Astrocyte (in vitro differentiated cells and primary cell): ENCODE results near the gene DBP. TPM values are rescaled to one million over a fixed set of nuclear protein-coding genes. Genes with fewer than 3 reads are reported as not detected.

ENCODE experiments used
- DNase-seq: peaks from one replicate; pipeline ENCODE4 v3.0.0-alpha.2; 2010; ENCODE audit warnings: low read depth
- FAIRE-seq: peaks from 2 replicates; lab custom pipeline; 2011; peaks lifted over from hg19 to GRCh38; lab: Jason Lieb, UNC
- H2AFZ ChIP-seq: 2 replicates; pipeline ENCODE4 v1.6.0; 2012; ENCODE audit warnings: low read depth, low read length, inconsistent platforms
- H3K27ac ChIP-seq: 2 replicates; pipeline ENCODE4 v1.5.1; 2011; ENCODE audit warnings: low read depth, low read length, inconsistent platforms
- H3K27me3 ChIP-seq: 2 replicates; pipeline ENCODE4 v1.6.0; 2011; ENCODE audit warnings: low read length, inconsistent platforms; ENCODE audit not compliant: insufficient read depth
- H3K36me3 ChIP-seq: 2 replicates; pipeline ENCODE4 v1.5.1; 2011; ENCODE audit warnings: low read length, inconsistent platforms; ENCODE audit not compliant: insufficient read depth
- H3K4me1 ChIP-seq: 2 replicates; pipeline ENCODE4 v1.5.1; 2011; ENCODE audit warnings: low read length, inconsistent platforms; ENCODE audit not compliant: insufficient read depth
- H3K4me2 ChIP-seq: 2 replicates; pipeline ENCODE4 v1.6.0; 2012; ENCODE audit warnings: low read length, inconsistent platforms
- H3K4me3 ChIP-seq: 2 replicates; pipeline ENCODE4 v1.5.1; 2011; ENCODE audit warnings: low read depth, mild to moderate bottlenecking, low read length, inconsistent platforms; ENCODE audit not compliant: insufficient read depth
- H3K79me2 ChIP-seq: 2 replicates; pipeline ENCODE4 v1.6.0; 2012; ENCODE audit warnings: mild to moderate bottlenecking, low read length, inconsistent platforms; ENCODE audit not compliant: insufficient read depth
- H3K9ac ChIP-seq: 2 replicates; pipeline ENCODE4 v1.6.0; 2012; ENCODE audit warnings: mild to moderate bottlenecking, low read length, inconsistent platforms
- H3K9me3 ChIP-seq: 2 replicates; pipeline ENCODE4 v1.5.1; 2012; ENCODE audit warnings: low read depth, mild to moderate bottlenecking, low read length, inconsistent platforms; ENCODE audit not compliant: insufficient read depth
- H4K20me1 ChIP-seq: 2 replicates; pipeline ENCODE4 v1.6.0; 2012; ENCODE audit warnings: low read length, inconsistent platforms; ENCODE audit not compliant: insufficient read depth
- H3K27ac Mint-ChIP-seq: one replicate; pipeline ENCODE4 v1.8.0; 2021; ENCODE audit warnings: mild to moderate bottlenecking, mixed read lengths; ENCODE audit not compliant: unreplicated experiment
- H3K27me3 Mint-ChIP-seq: one replicate; pipeline ENCODE4 v1.8.0; 2021; ENCODE audit warnings: low read depth, mixed read lengths; ENCODE audit not compliant: unreplicated experiment
- H3K36me3 Mint-ChIP-seq: one replicate; pipeline ENCODE4 v1.8.0; 2021; ENCODE audit warnings: low read depth, mixed read lengths; ENCODE audit not compliant: unreplicated experiment
- H3K4me1 Mint-ChIP-seq: one replicate; pipeline ENCODE4 v1.8.0; 2021; ENCODE audit warnings: low read depth, mixed read lengths; ENCODE audit not compliant: unreplicated experiment
- H3K4me3 Mint-ChIP-seq: one replicate; pipeline ENCODE4 v1.8.0; 2021; ENCODE audit warnings: mild to moderate bottlenecking, moderate library complexity, mixed read lengths; ENCODE audit not compliant: unreplicated experiment
- H3K9me3 Mint-ChIP-seq: one replicate; pipeline ENCODE4 v1.8.0; 2021; ENCODE audit warnings: mild to moderate bottlenecking, mixed read lengths; ENCODE audit not compliant: unreplicated experiment
- EZH2 ChIP-seq: IDR thresholded peaks from 2 replicates; pipeline ENCODE4 v1.6.1; 2012; ENCODE audit warnings: mild to moderate bottlenecking, low read length, inconsistent platforms; ENCODE audit not compliant: insufficient read depth
- total RNA-seq: library from RNA; stranded (reverse); gene quantifications from 2 replicates; pipeline ENCODE4 v1.2.1, GENCODE V29; 2021
- TF ChIP-seq, protein P1 (sequence below): IDR thresholded peaks from 2 replicates; pipeline ENCODE4 v1.5.1; 2011; ENCODE audit warnings: low read depth, mild to moderate bottlenecking, inconsistent platforms, low read length, moderate library complexity; ENCODE audit not compliant: insufficient read depth

Gene DBP
- total RNA-seq, 1 donor from 2014 or later: 1.2 TPM

DNA sequence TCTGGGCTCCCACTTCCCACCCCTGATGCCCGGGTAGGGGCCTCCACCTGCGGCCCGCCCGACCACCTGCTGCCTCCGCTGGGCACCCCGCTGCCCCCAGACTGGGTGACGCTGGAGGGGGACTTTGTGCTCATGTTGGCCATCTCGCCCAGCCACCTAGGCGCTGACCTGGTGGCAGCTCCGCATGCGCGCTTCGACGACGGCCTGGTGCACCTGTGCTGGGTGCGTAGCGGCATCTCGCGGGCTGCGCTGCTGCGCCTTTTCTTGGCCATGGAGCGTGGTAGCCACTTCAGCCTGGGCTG, 7.9 kb downstream of the DBP start:
- H3K36me3 Mint-ChIP-seq: peaks cover 5% of the 10 kb centered on the region
- FAIRE-seq: no peak

DNA sequence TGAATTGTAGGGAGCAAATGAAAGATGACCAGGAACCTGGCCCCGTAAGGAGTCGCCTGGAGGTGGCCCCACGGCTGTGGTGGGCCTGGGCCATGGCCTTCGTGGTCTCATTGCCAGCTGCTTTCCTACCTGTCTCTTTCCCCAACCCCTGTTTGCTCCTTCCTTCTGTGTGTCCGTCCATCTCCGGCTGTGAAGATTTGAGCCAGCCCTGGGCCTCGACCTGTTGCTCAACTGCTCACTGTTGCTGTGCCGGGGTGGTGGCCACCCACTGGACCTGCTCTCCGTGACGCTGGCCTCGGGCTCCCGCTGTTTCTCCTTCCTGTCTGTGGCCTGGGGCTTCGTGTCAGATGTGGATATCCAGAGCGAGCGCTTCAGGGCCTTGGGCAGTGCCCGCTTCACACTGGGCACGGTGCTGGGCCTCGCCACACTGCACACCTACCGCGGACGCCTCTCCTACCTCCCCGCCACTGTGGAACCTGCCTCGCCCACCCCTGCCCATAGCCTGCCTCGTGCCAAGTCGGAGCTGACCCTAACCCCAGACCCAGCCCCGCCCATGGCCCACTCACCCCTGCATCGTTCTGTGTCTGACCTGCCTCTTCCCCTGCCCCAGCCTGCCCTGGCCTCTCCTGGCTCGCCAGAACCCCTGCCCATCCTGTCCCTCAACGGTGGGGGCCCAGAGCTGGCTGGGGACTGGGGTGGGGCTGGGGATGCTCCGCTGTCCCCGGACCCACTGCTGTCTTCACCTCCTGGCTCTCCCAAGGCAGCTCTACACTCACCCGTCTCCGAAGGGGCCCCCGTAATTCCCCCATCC, 8.5 kb downstream of the DBP start:
- Mint-ChIP-seq H3K27me3 (no peaks in the 10 kb centered on the region), H3K9me3 (no peaks in the 10 kb centered on the region), H3K4me3 (no peak overlapping the region), H3K4me1 (peaks cover 2% of the 10 kb centered on the region), H3K27ac (no peak overlapping the region), H3K36me3 (peaks cover 5% of the 10 kb centered on the region)
- Histone ChIP-seq H3K4me3 (no peak overlapping the region), H3K4me2 (no peak overlapping the region), H3K9ac (no peak overlapping the region), H3K27me3 (no peaks in the 10 kb centered on the region), H4K20me1 (peaks cover 4% of the 10 kb centered on the region), H3K79me2 (peaks cover 14% of the 10 kb centered on the region), H2AFZ (no peak overlapping the region), H3K36me3 (no peaks in the 10 kb centered on the region), H3K27ac (no peak overlapping the region), H3K4me1 (peaks cover 14% of the 10 kb centered on the region), H3K9me3 (no peaks in the 10 kb centered on the region)
- no peak for FAIRE-seq
- no peak for TF ChIP-seq EZH2
- TF ChIP-seq, protein P1, sequence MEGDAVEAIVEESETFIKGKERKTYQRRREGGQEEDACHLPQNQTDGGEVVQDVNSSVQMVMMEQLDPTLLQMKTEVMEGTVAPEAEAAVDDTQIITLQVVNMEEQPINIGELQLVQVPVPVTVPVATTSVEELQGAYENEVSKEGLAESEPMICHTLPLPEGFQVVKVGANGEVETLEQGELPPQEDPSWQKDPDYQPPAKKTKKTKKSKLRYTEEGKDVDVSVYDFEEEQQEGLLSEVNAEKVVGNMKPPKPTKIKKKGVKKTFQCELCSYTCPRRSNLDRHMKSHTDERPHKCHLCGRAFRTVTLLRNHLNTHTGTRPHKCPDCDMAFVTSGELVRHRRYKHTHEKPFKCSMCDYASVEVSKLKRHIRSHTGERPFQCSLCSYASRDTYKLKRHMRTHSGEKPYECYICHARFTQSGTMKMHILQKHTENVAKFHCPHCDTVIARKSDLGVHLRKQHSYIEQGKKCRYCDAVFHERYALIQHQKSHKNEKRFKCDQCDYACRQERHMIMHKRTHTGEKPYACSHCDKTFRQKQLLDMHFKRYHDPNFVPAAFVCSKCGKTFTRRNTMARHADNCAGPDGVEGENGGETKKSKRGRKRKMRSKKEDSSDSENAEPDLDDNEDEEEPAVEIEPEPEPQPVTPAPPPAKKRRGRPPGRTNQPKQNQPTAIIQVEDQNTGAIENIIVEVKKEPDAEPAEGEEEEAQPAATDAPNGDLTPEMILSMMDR: no peak
- no peak for DNase-seq

More for the DNA sequence above, 7.9 kb downstream of the DBP start:
- Mint-ChIP-seq H3K4me1 (no peaks in the 10 kb centered on the region), H3K4me3 (no peak overlapping the region), H3K27ac (no peak overlapping the region), H3K27me3 (no peaks in the 10 kb centered on the region), H3K9me3 (no peaks in the 10 kb centered on the region)
- Histone ChIP-seq H3K27me3 (no peaks in the 10 kb centered on the region), H3K36me3 (no peaks in the 10 kb centered on the region), H2AFZ (no peak overlapping the region), H3K27ac (no peak overlapping the region), H4K20me1 (peaks cover 4% of the 10 kb centered on the region), H3K4me2 (peak overlapping the region; percentile 74), H3K9ac (no peak overlapping the region), H3K4me1 (peaks cover 17% of the 10 kb centered on the region), H3K4me3 (no peak overlapping the region), H3K79me2 (peaks cover 13% of the 10 kb centered on the region), H3K9me3 (no peaks in the 10 kb centered on the region)
- TF ChIP-seq EZH2: no peak
- TF ChIP-seq, protein P1: no peak
- DNase-seq: no peak

DNA sequence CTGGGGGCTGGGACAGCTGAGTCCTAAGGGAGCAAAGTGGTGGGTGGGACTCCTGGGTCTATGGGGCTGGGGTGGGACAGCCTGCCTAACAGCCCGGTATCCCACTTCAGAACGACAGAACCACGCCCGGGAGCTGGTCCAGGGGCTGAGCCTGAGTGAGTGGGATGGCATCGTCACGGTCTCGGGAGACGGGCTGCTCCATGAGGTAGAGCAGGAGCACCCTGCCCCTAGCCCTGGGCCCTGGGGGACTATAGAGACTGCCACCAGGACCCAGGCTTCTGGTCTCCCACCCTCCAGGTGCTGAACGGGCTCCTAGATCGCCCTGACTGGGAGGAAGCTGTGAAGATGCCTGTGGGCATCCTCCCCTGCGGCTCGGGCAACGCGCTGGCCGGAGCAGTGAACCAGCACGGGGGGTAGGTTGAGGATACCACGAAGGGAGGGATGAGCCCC, 9.3 kb downstream of the DBP start:
- Mint-ChIP-seq H3K36me3 (peaks cover 5% of the 10 kb centered on the region), H3K27ac (no peak overlapping the region), H3K4me3 (no peak overlapping the region), H3K4me1 (peaks cover 7% of the 10 kb centered on the region), H3K9me3 (no peaks in the 10 kb centered on the region), H3K27me3 (no peaks in the 10 kb centered on the region)
- H3K9me3 ChIP-seq: no peaks in the 10 kb centered on the region
- no peak overlapping the region for H3K27ac ChIP-seq
- peaks cover 4% of the 10 kb centered on the region for H4K20me1 ChIP-seq
- no peaks in the 10 kb centered on the region for H3K27me3 ChIP-seq
- H3K4me2 ChIP-seq: no peak overlapping the region
- TF ChIP-seq EZH2: no peak
- TF ChIP-seq, protein P1: no peak
- no peak overlapping the region for H3K9ac ChIP-seq
- FAIRE-seq (no peak), DNase-seq (no peak)
- no peaks in the 10 kb centered on the region for H3K36me3 ChIP-seq
- peaks cover 20% of the 10 kb centered on the region for H3K4me1 ChIP-seq
- H3K79me2 ChIP-seq: peaks cover 17% of the 10 kb centered on the region
- H3K4me3 ChIP-seq: no peak overlapping the region
- H2AFZ ChIP-seq: no peak overlapping the region
